HG03135 (cell line): ENCODE data around the gene CFAP46.

Experiments
- ATAC-seq: cut with Tn5 transposase; IDR thresholded peaks from one replicate; pipeline ENCODE4 v1.9.1; 2021; ENCODE audit warnings: mild to moderate bottlenecking, moderate library complexity; ENCODE audit not compliant: unreplicated experiment

CFAP46 gene

GRCh38 chr10:132882069-132882951, 60.1 kb downstream of the CFAP46 start:
- no peak for ATAC-seq

- no peak for ATAC-seq
These were observed 61.0 kb downstream of the CFAP46 start for GRCh38 chr10:132881186-132881920.

GRCh38 chr10:132880128-132880981, 62.0 kb downstream of the CFAP46 start:
- ATAC-seq = no peak

- ATAC-seq = no peak
These were observed 62.8 kb downstream of the CFAP46 start for GRCh38 chr10:132879408-132880127.

GRCh38 chr10:132878730-132879407, 63.5 kb downstream of the CFAP46 start:
- no peak for ATAC-seq

- ATAC-seq = no peak
These were observed 64.2 kb downstream of the CFAP46 start for GRCh38 chr10:132878091-132878729.

- ATAC-seq = no peak
These were observed 64.9 kb downstream of the CFAP46 start for GRCh38 chr10:132877473-132877872.

GRCh38 chr10:132876993-132877431, 65.4 kb downstream of the CFAP46 start:
- ATAC-seq = no peak

GRCh38 chr10:132876131-132876860, 66.1 kb downstream of the CFAP46 start:
- no peak for ATAC-seq

GRCh38 chr10:132875435-132875834, 66.9 kb downstream of the CFAP46 start:
- ATAC-seq = no peak

- no peak for ATAC-seq
These were observed 69.0 kb downstream of the CFAP46 start for GRCh38 chr10:132873395-132873794.

GRCh38 chr10:132872658-132873057, 69.7 kb downstream of the CFAP46 start:
- ATAC-seq = no peak

GRCh38 chr10:132870426-132870825, 71.9 kb downstream of the CFAP46 start:
- ATAC-seq = no peak

- ATAC-seq = no peak
These were observed 72.7 kb downstream of the CFAP46 start for GRCh38 chr10:132869621-132870020.

GRCh38 chr10:132868995-132869394, 73.4 kb downstream of the CFAP46 start:
- ATAC-seq = no peak

GRCh38 chr10:132867801-132868644, 74.3 kb downstream of the CFAP46 start:
- no peak for ATAC-seq

GRCh38 chr10:132866601-132867381, 75.6 kb downstream of the CFAP46 start:
- ATAC-seq = no peak
